ENCODE data around the gene PPARGC1A.

The PPARGC1A gene

DNA sequence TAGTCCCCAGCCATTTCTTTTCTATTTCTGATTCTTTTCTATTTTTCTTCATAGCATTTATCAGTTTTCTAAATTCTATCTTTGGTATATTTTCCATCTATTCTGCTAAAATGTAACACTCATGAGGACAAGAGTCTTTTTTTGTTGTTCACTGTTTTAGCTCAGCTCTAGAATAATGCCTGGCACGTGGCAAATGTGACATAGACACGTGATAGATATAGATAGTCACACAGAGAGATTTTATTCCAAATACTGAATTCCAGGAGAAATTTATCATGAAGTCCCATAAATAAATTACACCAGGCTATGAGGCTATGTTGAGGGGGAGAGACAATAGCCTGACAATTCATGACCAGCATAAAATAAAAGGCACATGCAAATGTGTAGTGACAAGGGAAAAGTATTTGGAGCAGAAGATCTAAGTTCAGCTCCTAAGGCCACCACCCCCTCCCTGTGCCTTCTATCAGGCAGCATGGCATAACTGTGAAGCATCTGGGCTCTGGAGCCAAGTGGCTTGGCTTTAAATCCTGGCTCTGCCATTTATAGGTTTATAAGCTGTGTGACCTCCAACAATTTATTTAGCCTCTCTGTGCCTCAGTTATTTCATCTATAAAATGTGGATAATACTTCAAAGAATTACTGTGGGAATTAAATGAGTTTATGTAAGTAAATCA lies 25.7 kb upstream of the PPARGC1A start:
- no peaks in the 10 kb centered on the region for H3F3A ChIP-seq (ENCODE audit: control insufficient read depth, insufficient read depth)
- no peaks in the 10 kb centered on the region for H3K4me1 ChIP-seq (ENCODE audit: control insufficient read depth, low read length)
- no peak for TF ChIP-seq EZH2phosphoT487 (IDR thresholded peaks at IDR 0.05; ENCODE audit: borderline replicate concordance, low read length)
- TF ChIP-seq, protein P1, sequence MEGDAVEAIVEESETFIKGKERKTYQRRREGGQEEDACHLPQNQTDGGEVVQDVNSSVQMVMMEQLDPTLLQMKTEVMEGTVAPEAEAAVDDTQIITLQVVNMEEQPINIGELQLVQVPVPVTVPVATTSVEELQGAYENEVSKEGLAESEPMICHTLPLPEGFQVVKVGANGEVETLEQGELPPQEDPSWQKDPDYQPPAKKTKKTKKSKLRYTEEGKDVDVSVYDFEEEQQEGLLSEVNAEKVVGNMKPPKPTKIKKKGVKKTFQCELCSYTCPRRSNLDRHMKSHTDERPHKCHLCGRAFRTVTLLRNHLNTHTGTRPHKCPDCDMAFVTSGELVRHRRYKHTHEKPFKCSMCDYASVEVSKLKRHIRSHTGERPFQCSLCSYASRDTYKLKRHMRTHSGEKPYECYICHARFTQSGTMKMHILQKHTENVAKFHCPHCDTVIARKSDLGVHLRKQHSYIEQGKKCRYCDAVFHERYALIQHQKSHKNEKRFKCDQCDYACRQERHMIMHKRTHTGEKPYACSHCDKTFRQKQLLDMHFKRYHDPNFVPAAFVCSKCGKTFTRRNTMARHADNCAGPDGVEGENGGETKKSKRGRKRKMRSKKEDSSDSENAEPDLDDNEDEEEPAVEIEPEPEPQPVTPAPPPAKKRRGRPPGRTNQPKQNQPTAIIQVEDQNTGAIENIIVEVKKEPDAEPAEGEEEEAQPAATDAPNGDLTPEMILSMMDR (IDR thresholded peaks at IDR 0.05; ENCODE audit: low read depth, low read length, poor library complexity, severe bottlenecking) = no peak
- no peaks in the 10 kb centered on the region for H3K9me2 ChIP-seq (replicated peaks; ENCODE audit: control insufficient read depth, low read length)
- H3K4me3 ChIP-seq (ENCODE audit: low read length) = no peak overlapping the region
- H3K79me2 ChIP-seq (ENCODE audit: control insufficient read depth, low read length) = no peaks in the 10 kb centered on the region
- no peaks in the 10 kb centered on the region for H3K36me3 ChIP-seq (ENCODE audit: control insufficient read depth, low read length)
- H4K20me1 ChIP-seq (ENCODE audit: control insufficient read depth, insufficient read depth, low read depth, low read length) = no peaks in the 10 kb centered on the region
- H3K4me2 ChIP-seq (ENCODE audit: low read length) = no peak overlapping the region
- no peaks in the 10 kb centered on the region for H3K27me3 ChIP-seq (ENCODE audit: control insufficient read depth, low read length)
- H3K27ac ChIP-seq (ENCODE audit: low read depth, low read length) = no peak overlapping the region
- no peaks in the 10 kb centered on the region for H3K9me3 ChIP-seq (ENCODE audit: control insufficient read depth, insufficient read depth, low read length)

DNA sequence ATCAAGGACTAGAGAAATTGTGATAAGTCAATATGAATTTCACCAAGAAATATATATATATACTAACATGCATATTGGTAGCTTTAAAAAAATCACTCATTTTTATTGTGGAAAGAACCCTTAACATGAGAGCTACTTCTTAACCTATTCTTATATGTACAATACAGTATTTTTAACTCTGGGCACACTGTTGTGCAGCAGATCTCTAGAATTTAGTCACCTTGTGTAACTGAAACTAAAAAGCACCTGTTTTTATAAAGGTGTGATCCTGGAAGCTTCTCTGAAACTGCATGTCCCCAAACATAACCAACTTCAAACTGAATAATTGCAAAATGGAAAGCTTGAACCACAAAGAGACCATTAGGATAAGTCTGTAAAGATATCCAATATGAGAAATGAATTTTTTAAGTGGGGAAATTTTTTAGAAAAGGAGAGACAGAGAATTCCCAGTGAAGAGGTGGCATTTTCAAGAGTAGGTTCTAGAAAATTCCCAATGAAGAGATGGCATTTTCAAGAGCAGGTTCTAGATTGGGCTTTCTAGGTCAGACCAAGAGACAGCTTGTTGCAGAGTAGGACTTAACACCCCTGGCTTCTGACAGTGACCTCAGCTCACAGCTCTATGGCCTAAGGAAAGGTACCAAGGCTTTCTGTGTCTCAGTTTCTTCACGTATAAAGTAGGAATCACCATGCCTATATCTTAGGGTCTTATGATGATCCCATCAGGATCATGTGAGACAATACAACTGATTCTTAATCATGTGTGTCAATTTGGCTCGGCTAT lies 22.0 kb upstream of the PPARGC1A start:
- TF ChIP-seq, protein P1 (IDR thresholded peaks at IDR 0.05; ENCODE audit: low read depth, low read length, poor library complexity, severe bottlenecking) = no peak
- no peak for TF ChIP-seq EZH2phosphoT487 (IDR thresholded peaks at IDR 0.05; ENCODE audit: borderline replicate concordance, low read length)
- Histone ChIP-seq H3F3A (ENCODE audit: control insufficient read depth, insufficient read depth) (no peaks in the 10 kb centered on the region), H4K20me1 (ENCODE audit: control insufficient read depth, insufficient read depth, low read depth, low read length) (no peaks in the 10 kb centered on the region), H3K27ac (ENCODE audit: low read depth, low read length) (no peak overlapping the region), H3K36me3 (ENCODE audit: control insufficient read depth, low read length) (no peaks in the 10 kb centered on the region), H3K9me2 (replicated peaks; ENCODE audit: control insufficient read depth, low read length) (no peaks in the 10 kb centered on the region), H3K9me3 (ENCODE audit: control insufficient read depth, insufficient read depth, low read length) (no peaks in the 10 kb centered on the region), H3K27me3 (ENCODE audit: control insufficient read depth, low read length) (no peaks in the 10 kb centered on the region), H3K4me3 (ENCODE audit: low read length) (no peak overlapping the region), H3K4me1 (ENCODE audit: control insufficient read depth, low read length) (no peaks in the 10 kb centered on the region), H3K79me2 (ENCODE audit: control insufficient read depth, low read length) (no peaks in the 10 kb centered on the region), H3K4me2 (ENCODE audit: low read length) (no peak overlapping the region)

DNA sequence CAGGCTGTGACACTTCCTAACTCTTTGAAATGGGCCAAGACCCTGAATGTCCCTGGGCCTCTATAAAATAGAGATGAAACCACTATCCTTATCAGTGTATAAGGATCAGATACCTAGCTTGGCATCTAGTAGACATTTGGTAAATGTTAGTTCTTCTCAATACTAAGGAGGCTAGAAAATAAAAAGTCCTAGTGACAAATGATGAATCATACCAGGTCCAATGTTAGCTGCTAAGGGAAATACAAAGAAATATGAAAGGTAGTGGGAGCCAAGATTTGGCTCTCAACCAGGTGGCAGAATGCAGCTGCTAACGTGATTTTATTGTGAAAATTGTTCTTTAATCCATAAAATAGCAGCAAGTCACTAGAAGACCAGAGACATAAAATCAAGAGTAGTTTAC lies 19.8 kb upstream of the PPARGC1A start:
- no peaks in the 10 kb centered on the region for H3K36me3 ChIP-seq (ENCODE audit: control insufficient read depth, low read length)
- H3F3A ChIP-seq (ENCODE audit: control insufficient read depth, insufficient read depth) = no peaks in the 10 kb centered on the region
- no peaks in the 10 kb centered on the region for H4K20me1 ChIP-seq (ENCODE audit: control insufficient read depth, insufficient read depth, low read depth, low read length)
- no peaks in the 10 kb centered on the region for H3K9me2 ChIP-seq (replicated peaks; ENCODE audit: control insufficient read depth, low read length)
- no peak overlapping the region for H3K4me3 ChIP-seq (ENCODE audit: low read length)
- no peaks in the 10 kb centered on the region for H3K4me1 ChIP-seq (ENCODE audit: control insufficient read depth, low read length)
- H3K4me2 ChIP-seq (ENCODE audit: low read length) = no peak overlapping the region
- H3K79me2 ChIP-seq (ENCODE audit: control insufficient read depth, low read length) = no peaks in the 10 kb centered on the region
- TF ChIP-seq, protein P1 (IDR thresholded peaks at IDR 0.05; ENCODE audit: low read depth, low read length, poor library complexity, severe bottlenecking) = no peak
- no peak for TF ChIP-seq EZH2phosphoT487 (IDR thresholded peaks at IDR 0.05; ENCODE audit: borderline replicate concordance, low read length)
- H3K27ac ChIP-seq (ENCODE audit: low read depth, low read length) = no peak overlapping the region
- no peaks in the 10 kb centered on the region for H3K27me3 ChIP-seq (ENCODE audit: control insufficient read depth, low read length)
- no peaks in the 10 kb centered on the region for H3K9me3 ChIP-seq (ENCODE audit: control insufficient read depth, insufficient read depth, low read length)

Measured in DOHH2 (cell line).